Upper lobe of left lung (tissue), 6 donors: ENCODE results near the gene CTBP1. TPM values are rescaled to one million over a fixed set of nuclear protein-coding genes. Genes with fewer than 3 reads are reported as not detected.

Source experiments
- ATAC-seq, 2 donors: fragments of 200-7000 bp; cut with Tn5 transposase; one replicate each; pipeline ENCODE4 v1.9.1; 2022; ENCODE audit warnings: mild to moderate bottlenecking in 2 of 2, moderate library complexity in 2 of 2; ENCODE audit not compliant: low FRiP score in 2 of 2
- DNase-seq, 2 donors: peaks; one replicate each; pipeline ENCODE4 v3.0.0-alpha.2; 2019 to 2020
- H3K27ac ChIP-seq, 4 donors: fragments of 200-600 bp; sonication (generic); one replicate each; pipeline ENCODE4 v1.5.1; 2016 to 2019
- H3K27me3 ChIP-seq, 4 donors: fragments of 200-600 bp; sonication (generic); one replicate each; pipeline ENCODE4 v1.5.1; 2017 to 2019
- H3K36me3 ChIP-seq, 4 donors: fragments of 200-600 bp; sonication (generic); one replicate each; pipeline ENCODE4 v1.5.1; 2016 to 2019
- H3K4me1 ChIP-seq, 4 donors: fragments of 200-600 bp; sonication (generic); one replicate each; pipeline ENCODE4 v1.5.1; 2018 to 2019
- H3K4me3 ChIP-seq, 4 donors: fragments of 200-600 bp; sonication (generic); one replicate each; pipeline ENCODE4 v1.5.1; 2017 to 2019; ENCODE audit warnings: mild to moderate bottlenecking in 2 of 4, moderate library complexity in 1 of 4
- H3K9me3 ChIP-seq, 4 donors: fragments of 200-600 bp; sonication (generic); one replicate each; pipeline ENCODE4 v1.5.1; 2018 to 2019
- CTCF ChIP-seq, 6 experiments: fragments of 450-650 bp in 4 of 6; fragments of 200-600 bp in 2 of 6; sonication (generic) in 2 of 6; IDR thresholded peaks; one replicate each; pipeline ENCODE4 v1.5.1; 2016 to 2019; ENCODE audit warnings: antibody characterized with exemption in 6 of 6
- EP300 ChIP-seq, 4 donors: sonication (generic); formaldehyde crosslinking; IDR thresholded peaks; one replicate each; pipeline ENCODE4 v1.5.1; 2017; ENCODE audit warnings: antibody characterized with exemption in 4 of 4, control low read depth in 2 of 4
- POLR2A ChIP-seq, 4 donors: fragments of 450-650 bp; IDR thresholded peaks; one replicate each; pipeline ENCODE4 v1.5.1; 2016 to 2017; ENCODE audit warnings: antibody characterized with exemption in 4 of 4, mild to moderate bottlenecking in 2 of 4
- POLR2AphosphoS5 ChIP-seq, 2 donors: sonication (generic); formaldehyde crosslinking; IDR thresholded peaks; one replicate each; pipeline ENCODE4 v1.5.1; 2017; ENCODE audit warnings: antibody characterized with exemption in 2 of 2
- WGBS, 2 donors: methylation state at CpG; one replicate each; pipeline ENCODE4 v1.1.5; 2017 to 2018; 5-methylcytosine and 5-hydroxymethylcytosine counted together
- total RNA-seq, 6 donors: library from RNA; depleted of rRNA in 4 of 6; stranded (reverse); fragments of >200 nt in 4 of 6; gene quantifications; one replicate each; pipeline versions ENCODE4 v1.1.0 to v1.2.1, GENCODE V29; 2016 to 2021
- donor health status: DM: no; HTN: no; CAD: no; lungs with moderate emphysema.
- donor health status: DM: no; HTN: yes; CAD: no; lungs with severe emphysema.

CTBP1 gene
- total RNA-seq, 6 donors from 2014 or later: 142 to 483 (median 213) TPM

GRCh38 chr4:1169691-1170096, 79.2 kb downstream of the CTBP1 start:
- WGBS, 2 donors: 95% methylated on average over 12 of the region's 13 CpGs; no CpG with 5 or more reads in 1 of the 2 donors
- no peaks in the 10 kb centered on the region for H3K9me3 ChIP-seq
- H3K36me3 ChIP-seq: peaks cover 0 to 4% (median 0%) of the 10 kb centered on the region in 4 donors
- H3K27me3 ChIP-seq: peaks cover 0 to 30% (median 17%) of the 10 kb centered on the region in 4 donors
- ATAC-seq (no peak), DNase-seq (peak; percentile 20 to 77)
- H3K27ac ChIP-seq: no peak overlapping the region
- TF ChIP-seq CTCF (IDR thresholded peaks at IDR 0.05) (no peak), POLR2A (IDR thresholded peaks at IDR 0.05) (no peak), POLR2AphosphoS5 (IDR thresholded peaks at IDR 0.05) (no peak), EP300 (IDR thresholded peaks at IDR 0.05) (no peak)
- no peak overlapping the region for H3K4me3 ChIP-seq
- H3K4me1 ChIP-seq: peaks cover 37 to 52% (median 43%) of the 10 kb centered on the region in 4 donors

GRCh38 chr4:1169171-1169671, 79.7 kb downstream of the CTBP1 start:
- ATAC-seq: no peak
- Histone ChIP-seq H3K9me3 (no peaks in the 10 kb centered on the region), H3K4me3 (no peak overlapping the region), H3K27ac (no peak overlapping the region), H3K27me3 (peaks cover 0 to 30% (median 17%) of the 10 kb centered on the region in 4 donors), H3K4me1 (peaks cover 37 to 52% (median 43%) of the 10 kb centered on the region in 4 donors), H3K36me3 (peaks cover 0 to 4% (median 0%) of the 10 kb centered on the region in 4 donors)
- TF ChIP-seq EP300 (IDR thresholded peaks at IDR 0.05) (no peak), POLR2A (IDR thresholded peaks at IDR 0.05) (no peak), CTCF (IDR thresholded peaks at IDR 0.05) (no peak), POLR2AphosphoS5 (IDR thresholded peaks at IDR 0.05) (no peak)
- WGBS, 2 donors: 88 to 96% methylated on average over 4 to 17 of the region's 17 CpGs
- peak in 1 of 2 donors; percentile 59 for DNase-seq

- TF ChIP-seq EP300 (IDR thresholded peaks at IDR 0.05): no peak
- no peak for TF ChIP-seq CTCF (IDR thresholded peaks at IDR 0.05)
- TF ChIP-seq POLR2AphosphoS5 (IDR thresholded peaks at IDR 0.05): no peak
- no peak for TF ChIP-seq POLR2A (IDR thresholded peaks at IDR 0.05)
- ATAC-seq (no peak), DNase-seq (peak in 1 of 2 donors; percentile 75)
- Histone ChIP-seq H3K4me3 (peak overlapping the region in 3 of 4 donors; percentile 59 to 76 (median 67)), H3K36me3 (peaks cover 0 to 4% (median 0%) of the 10 kb centered on the region in 4 donors), H3K4me1 (peaks cover 37 to 49% (median 39%) of the 10 kb centered on the region in 4 donors), H3K27ac (peak overlapping the region in 1 of 4 donors; percentile 81), H3K27me3 (peaks cover 0 to 30% (median 17%) of the 10 kb centered on the region in 4 donors), H3K9me3 (no peaks in the 10 kb centered on the region)
- 87 to 100% methylated on average over 8 to 20 of the region's 21 CpGs for WGBS, 2 donors
Observed at GRCh38 chr4:1168191-1169101, 80.5 kb downstream of the CTBP1 start.

GRCh38 chr4:1167244-1167949, 81.5 kb downstream of the CTBP1 start:
- WGBS, 2 donors: 0 to 1% methylated on average over 1 to 22 of the region's 51 CpGs
- H3K4me3 ChIP-seq: peak overlapping the region; percentile 59 to 76 (median 68)
- ATAC-seq: peak; percentile 85 to 90
- peak; percentile 87 to 95 (median 94) for TF ChIP-seq CTCF (IDR thresholded peaks at IDR 0.05)
- TF ChIP-seq POLR2A (IDR thresholded peaks at IDR 0.05): peak in 1 of 4 donors; percentile 42
- peak in 1 of 2 donors; percentile 34 for TF ChIP-seq POLR2AphosphoS5 (IDR thresholded peaks at IDR 0.05)
- TF ChIP-seq EP300 (IDR thresholded peaks at IDR 0.05): no peak
- H3K27me3 ChIP-seq: peaks cover 0 to 28% (median 15%) of the 10 kb centered on the region in 4 donors
- H3K36me3 ChIP-seq: peaks cover 0 to 4% (median 0%) of the 10 kb centered on the region in 4 donors
- peak overlapping the region in 3 of 4 donors; percentile 38 to 81 (median 66) for H3K27ac ChIP-seq
- peaks cover 29 to 41% (median 33%) of the 10 kb centered on the region in 4 donors for H3K4me1 ChIP-seq
- peak; percentile 89 to 92 for DNase-seq
- no peaks in the 10 kb centered on the region for H3K9me3 ChIP-seq
